Fibroblast of pulmonary artery (primary cell): Measurements from ENCODE around the gene TRPT1.
A peak's percentile ranks its signal among the peaks of the same experiment; 100 is the strongest.

Source experiments
- DNase-seq: peaks from one replicate; pipeline ENCODE4 v3.0.0-alpha.2; 2010; ENCODE audit warnings: low read depth
- H3K4me3 ChIP-seq: replicated peaks from 2 replicates; pipeline ENCODE4 v1.5.1; 2011; ENCODE audit warnings: low read depth, mild to moderate bottlenecking, control low read depth, low read length, moderate library complexity
- CTCF ChIP-seq: IDR thresholded peaks from 2 replicates; pipeline ENCODE4 v1.5.1; 2011; ENCODE audit warnings: mild to moderate bottlenecking, control low read depth, low read length, inconsistent platforms; ENCODE audit errors: missing control alignments

The TRPT1 gene

GRCh38 chr11:64232182-64232966 is 6.4 kb upstream of the TRPT1 start:
- no peak for TF ChIP-seq CTCF
- no peak for DNase-seq
- H3K4me3 ChIP-seq: no peak overlapping the region

- TF ChIP-seq CTCF: no peak
- H3K4me3 ChIP-seq: no peak overlapping the region
- no peak for DNase-seq
These were observed 5.6 kb upstream of the TRPT1 start for GRCh38 chr11:64231546-64231945.

GRCh38 chr11:64230985-64231365 is 5.0 kb upstream of the TRPT1 start:
- no peak for TF ChIP-seq CTCF
- no peak for DNase-seq
- peak overlapping the region; percentile 76 for H3K4me3 ChIP-seq

DNA sequence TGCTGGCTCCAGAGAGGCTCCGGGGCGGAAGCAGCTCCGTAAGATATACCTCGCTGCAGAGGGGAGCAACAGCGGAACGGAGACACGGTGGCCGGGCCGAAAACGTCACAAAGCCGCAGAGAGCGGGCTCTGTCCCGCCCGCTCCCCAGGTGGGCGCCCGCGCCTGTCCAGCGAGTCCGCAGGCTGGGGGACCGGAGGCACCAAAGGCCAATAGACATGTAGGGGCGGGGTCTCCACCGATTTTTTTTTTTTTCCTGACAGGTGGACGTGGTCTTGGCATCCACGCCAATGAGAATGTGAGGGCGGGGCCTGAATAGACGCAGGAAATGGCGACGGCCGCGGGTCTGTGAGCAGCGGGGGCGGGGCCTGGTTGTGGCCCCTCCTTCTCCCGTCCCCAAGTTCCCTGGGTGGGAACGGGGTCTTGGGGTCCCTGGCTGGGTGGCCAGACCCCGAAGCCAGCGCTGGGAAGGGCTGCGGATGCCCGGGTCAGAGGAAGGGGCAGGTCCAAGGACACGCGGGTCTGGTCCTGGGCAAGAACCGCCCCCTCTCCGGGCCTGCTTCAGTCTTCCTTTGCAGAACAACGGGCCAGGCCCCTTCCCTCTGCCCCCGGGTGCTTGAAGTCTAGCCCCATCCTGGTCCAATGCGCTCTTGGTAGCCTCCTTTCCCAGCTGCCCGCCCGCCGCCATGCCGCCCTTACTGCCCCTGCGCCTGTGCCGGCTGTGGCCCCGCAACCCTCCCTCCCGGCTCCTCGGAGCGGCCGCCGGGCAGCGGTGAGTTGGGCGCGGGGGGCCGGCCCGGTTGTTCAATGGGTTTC is 4.4 kb upstream of the TRPT1 start, which contains the start of gene DNAJC4:
Gene DNAJC4, plus strand, starts transcription at position 378 of the 814 bp plus-strand sequence. Its CDS starts 307 bp downstream, at position 685.
- peak; percentile 86 for DNase-seq
- no peak for TF ChIP-seq CTCF
- H3K4me3 ChIP-seq: peak within 1 kb of the TSS; percentile 76

- no peak for DNase-seq
- peak overlapping the region; percentile 76 for H3K4me3 ChIP-seq
- TF ChIP-seq CTCF: no peak
These were observed 3.8 kb upstream of the TRPT1 start for GRCh38 chr11:64229744-64230170.

- no peak for TF ChIP-seq CTCF
- no peak overlapping the region for H3K4me3 ChIP-seq
- no peak for DNase-seq
These were observed 3.2 kb upstream of the TRPT1 start for GRCh38 chr11:64229090-64229743.
